ENCODE measurements around the gene DHRSX. TPM values are rescaled to one million over a fixed set of nuclear protein-coding genes. Genes with fewer than 3 reads are reported as not detected.
"Not testable (repeated sequence)": the region's sequence is repeated elsewhere in the genome, so short reads cannot be mapped to it uniquely, and the experiment has no call there.

The DHRSX gene
- total RNA-seq, 2 donors from 2014 or later, result 19.9 to 21.9 TPM

DNA sequence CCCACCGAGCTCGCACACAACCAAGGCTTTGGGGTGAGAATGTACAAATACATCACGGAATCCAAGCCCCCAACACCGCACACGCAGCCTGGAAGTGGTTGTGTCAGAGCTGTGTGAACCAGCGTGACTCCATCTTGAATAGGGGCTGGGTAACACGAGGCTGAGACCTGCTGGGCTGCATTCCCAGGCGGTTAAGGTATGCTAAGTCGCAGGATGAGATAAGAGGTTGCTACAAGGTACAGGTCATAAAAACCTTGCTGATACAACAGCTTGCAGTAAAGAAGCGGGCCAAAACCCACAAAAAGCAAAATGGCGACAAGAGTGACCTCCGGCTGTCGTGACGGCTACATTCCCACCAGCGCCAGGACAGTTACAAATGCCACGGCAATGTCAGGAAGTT, 258.4 kb downstream of the DHRSX start:
- DNase-seq (ENCODE audit: low spot score), result no peak
- H3K4me1 ChIP-seq, result no peaks in the 10 kb centered on the region
- H3K4me3 ChIP-seq, result no peak overlapping the region
- no peaks in the 10 kb centered on the region for H3K9me3 ChIP-seq
- no peak overlapping the region for H3K27ac ChIP-seq
- no peaks in the 10 kb centered on the region for H3K27me3 ChIP-seq
- no peak for TF ChIP-seq CTCF (IDR thresholded peaks at IDR 0.05)
- peaks cover 27% of the 10 kb centered on the region for H3K36me3 ChIP-seq

DNA sequence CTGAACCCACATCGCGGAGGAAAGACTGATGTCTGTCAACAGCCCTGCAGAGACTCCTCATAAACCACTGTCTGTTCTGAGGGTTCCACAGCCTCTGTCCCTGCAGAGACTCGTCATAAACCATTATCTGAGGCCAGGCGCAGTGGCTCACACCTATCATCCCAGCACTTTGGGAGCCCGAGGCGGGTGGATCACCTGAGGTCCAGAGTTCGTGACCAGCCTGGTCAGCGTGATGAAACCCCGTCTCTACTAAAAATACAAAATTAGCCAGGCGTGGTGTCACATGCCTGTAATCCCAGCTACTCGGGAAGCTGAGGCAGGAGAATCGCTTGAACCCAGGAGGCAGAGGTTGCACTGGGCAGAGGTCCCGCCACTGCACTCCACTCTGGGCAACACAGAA, 259.3 kb downstream of the DHRSX start:
- not testable (repeated sequence) for H3K4me3 ChIP-seq; DNase-seq (ENCODE audit: low spot score); H3K9me3 ChIP-seq; H3K27me3 ChIP-seq; H3K27ac ChIP-seq; H3K4me1 ChIP-seq
- H3K36me3 ChIP-seq, result peaks cover 27% of the 10 kb centered on the region

DNA sequence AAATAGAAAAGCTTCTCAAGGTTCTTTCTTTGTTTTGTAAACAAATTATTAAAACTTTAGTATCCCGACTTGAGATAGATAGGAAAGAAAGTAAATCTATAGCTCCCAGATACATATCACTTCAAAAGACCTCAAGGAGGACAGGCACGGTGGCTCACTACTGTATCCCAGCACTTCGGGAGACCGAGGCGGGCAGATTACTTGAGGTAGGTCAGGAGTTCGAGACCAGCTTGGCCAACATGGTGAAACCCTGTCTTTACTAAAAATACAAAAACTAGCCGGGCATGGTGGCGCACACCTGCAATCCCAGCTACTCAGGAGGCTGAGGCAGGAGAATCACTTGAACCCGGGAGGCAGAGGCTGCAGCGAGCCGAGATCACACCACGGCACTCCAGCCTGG, 260.0 kb downstream of the DHRSX start:
- H3K4me3 ChIP-seq; H3K9me3 ChIP-seq; DNase-seq (ENCODE audit: low spot score); H3K27me3 ChIP-seq; H3K4me1 ChIP-seq; H3K27ac ChIP-seq: not testable (repeated sequence)
- H3K36me3 ChIP-seq, result peaks cover 27% of the 10 kb centered on the region

DNA sequence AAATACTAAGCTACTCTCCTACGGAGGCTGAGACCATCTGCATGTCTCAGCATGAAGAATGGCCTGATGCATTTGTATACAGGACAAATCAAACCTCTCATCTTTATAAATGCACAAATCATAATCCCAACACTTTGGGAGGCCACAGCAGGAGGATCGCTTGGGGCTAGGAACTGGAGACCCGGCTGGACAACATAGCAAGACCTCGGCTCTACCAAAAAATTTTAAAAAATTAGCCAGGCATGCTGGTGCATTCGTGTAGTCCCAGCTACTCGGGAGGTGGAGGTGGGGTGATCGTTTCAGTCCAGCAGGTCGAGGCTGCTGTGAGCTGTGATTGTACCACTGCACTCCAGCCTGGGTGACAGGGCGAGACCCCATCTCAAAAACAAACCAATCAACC, 262.8 kb downstream of the DHRSX start:
- no peak for TF ChIP-seq CTCF (IDR thresholded peaks at IDR 0.05)
- Histone ChIP-seq H3K4me1 (no peaks in the 10 kb centered on the region), H3K27me3 (no peaks in the 10 kb centered on the region), H3K27ac (no peak overlapping the region), H3K4me3 (no peak overlapping the region), H3K9me3 (no peaks in the 10 kb centered on the region), H3K36me3 (peaks cover 26% of the 10 kb centered on the region)
- DNase-seq (ENCODE audit: low spot score), result no peak

DNA sequence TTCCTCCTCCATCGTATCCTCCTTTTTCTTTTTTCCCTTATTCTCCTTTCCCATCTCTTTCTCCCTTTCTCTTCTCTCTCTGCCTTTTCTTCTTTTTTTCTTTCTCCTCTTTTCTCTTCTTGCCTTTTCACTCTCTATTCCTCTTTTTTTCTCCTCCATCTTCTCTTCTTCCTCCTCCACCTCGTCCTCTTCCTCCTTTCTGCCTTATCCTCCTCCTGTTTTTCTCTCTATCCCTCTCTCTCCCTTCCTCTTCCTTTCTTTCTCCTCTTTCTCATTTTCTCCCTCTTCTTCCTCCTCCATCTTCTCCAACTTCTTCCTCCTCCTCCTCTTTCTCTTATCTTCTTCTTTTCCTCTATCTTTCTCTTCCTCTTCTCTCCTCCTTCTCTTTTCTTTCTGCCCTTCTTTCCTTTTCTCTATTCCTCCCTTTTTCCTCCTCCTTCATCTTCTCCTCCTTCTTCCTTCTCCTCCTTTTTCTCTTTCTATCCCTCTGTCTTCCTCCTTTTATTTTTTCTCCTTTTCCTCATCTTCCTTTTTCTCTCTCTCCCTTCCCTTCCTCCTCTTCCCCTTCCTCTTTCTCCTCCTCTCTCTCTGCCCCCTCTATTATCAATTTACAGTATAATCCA, 269.1 kb downstream of the DHRSX start:
- Histone ChIP-seq H3K27ac (no peak overlapping the region), H3K36me3 (no peaks in the 10 kb centered on the region), H3K4me1 (no peaks in the 10 kb centered on the region), H3K4me3 (no peak overlapping the region), H3K27me3 (no peaks in the 10 kb centered on the region), H3K9me3 (no peaks in the 10 kb centered on the region)
- no peak for TF ChIP-seq CTCF (IDR thresholded peaks at IDR 0.05)
- DNase-seq (ENCODE audit: low spot score), result no peak

GRCh38 chrX:2230457-2230856, 270.3 kb downstream of the DHRSX start:
- H3K27me3 ChIP-seq, result no peaks in the 10 kb centered on the region
- no peak for TF ChIP-seq CTCF (IDR thresholded peaks at IDR 0.05)
- no peak overlapping the region for H3K27ac ChIP-seq
- no peak overlapping the region for H3K4me3 ChIP-seq
- H3K4me1 ChIP-seq, result no peaks in the 10 kb centered on the region
- no peak for DNase-seq (ENCODE audit: low spot score)
- no peaks in the 10 kb centered on the region for H3K36me3 ChIP-seq
- H3K9me3 ChIP-seq, result no peaks in the 10 kb centered on the region

DNA sequence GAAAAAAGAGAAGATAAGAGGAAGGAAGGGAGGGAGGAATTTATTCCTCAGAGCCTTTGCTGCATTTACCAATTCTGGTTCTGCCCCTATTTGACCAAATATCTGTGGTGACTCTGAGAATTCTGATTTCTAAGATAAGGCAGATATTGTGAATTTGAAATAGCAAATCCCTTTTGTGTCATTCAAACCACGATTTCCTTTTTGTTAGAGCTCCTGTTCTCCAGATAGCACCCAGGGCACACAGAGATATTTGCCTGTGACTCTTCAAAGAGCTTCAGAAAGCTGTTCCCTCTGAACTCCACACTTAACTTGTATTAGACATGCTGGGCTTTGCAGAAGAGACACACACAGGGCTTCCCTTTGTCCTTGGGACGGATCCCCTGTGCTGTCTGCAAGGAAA, 272.2 kb downstream of the DHRSX start:
- no peaks in the 10 kb centered on the region for H3K27me3 ChIP-seq
- H3K4me1 ChIP-seq, result no peaks in the 10 kb centered on the region
- TF ChIP-seq CTCF (IDR thresholded peaks at IDR 0.05), result no peak
- H3K36me3 ChIP-seq, result no peaks in the 10 kb centered on the region
- H3K9me3 ChIP-seq, result no peaks in the 10 kb centered on the region
- H3K4me3 ChIP-seq, result no peak overlapping the region
- no peak overlapping the region for H3K27ac ChIP-seq
- no peak for DNase-seq (ENCODE audit: low spot score)

Measured in right atrium auricular region (tissue), 2 donors.